Heart right ventricle (tissue), 16 donors: Measurements from ENCODE around the gene SSR1. TPM values are rescaled to one million over a fixed set of nuclear protein-coding genes. Genes with fewer than 3 reads are reported as not detected.

Experiments
- ATAC-seq, 8 donors: fragments of 200-7000 bp; cut with Tn5 transposase; one replicate each; pipeline ENCODE4 v1.9.1; 2020; ENCODE audit warnings: mild to moderate bottlenecking in 8 of 8, moderate library complexity in 8 of 8, moderate number of reproducible peaks in 1 of 8
- DNase-seq, 2 donors: peaks; one replicate each; pipeline ENCODE4 v3.0.0-alpha.2; 2020
- H3K27ac ChIP-seq, 10 donors: fragments of 200-600 bp; sonication (generic) in 2 of 10; one replicate each; pipeline versions ENCODE4 v1.5.0 to v1.8.0; 2020 to 2022; ENCODE audit warnings: mild to moderate bottlenecking in 3 of 10
- H3K27me3 ChIP-seq, 7 donors: fragments of 200-600 bp; one replicate each; pipeline ENCODE4 v1.8.0; 2021 to 2022; ENCODE audit warnings: mild to moderate bottlenecking in 2 of 7
- H3K36me3 ChIP-seq, 9 donors: fragments of 200-600 bp; sonication (generic) in 1 of 9; one replicate each; pipeline versions ENCODE4 v1.5.0 to v1.8.0; 2020 to 2022; ENCODE audit warnings: mild to moderate bottlenecking in 2 of 9
- H3K4me1 ChIP-seq, 9 donors: fragments of 200-600 bp; sonication (generic) in 1 of 9; one replicate each; pipeline versions ENCODE4 v1.5.0 to v1.8.0; 2020 to 2022; ENCODE audit warnings: mild to moderate bottlenecking in 4 of 9
- H3K4me3 ChIP-seq, 10 donors: fragments of 200-600 bp; sonication (generic) in 2 of 10; one replicate each; pipeline versions ENCODE4 v1.5.0 to v1.8.0; 2020 to 2022; ENCODE audit warnings: mild to moderate bottlenecking in 7 of 10, moderate library complexity in 2 of 10
- H3K9me3 ChIP-seq, 11 donors: fragments of 200-600 bp in 10 of 11; sonication (generic) in 2 of 11; one replicate each; pipeline versions ENCODE4 v1.5.0 to v1.8.0; 2013 to 2022; ENCODE audit warnings: mild to moderate bottlenecking in 2 of 11, control low read depth in 1 of 11, moderate library complexity in 1 of 11
- CTCF ChIP-seq, 9 donors: fragments of 200-600 bp; sonication (generic) in 2 of 9; IDR thresholded peaks; one replicate each; pipeline versions ENCODE4 v1.5.0 to v1.8.0; 2021 to 2022; ENCODE audit warnings: antibody characterized with exemption in 9 of 9, mild to moderate bottlenecking in 5 of 9, moderate library complexity in 1 of 9
- WGBS, 2 donors: extraction: QIAGEN DNeasy Blood & Tissue Kit; methylation state at CpG; one replicate each; pipeline ENCODE4 v1.1.7; 2013; ENCODE audit warnings: inconsistent platforms in 1 of 2; 5-methylcytosine and 5-hydroxymethylcytosine counted together
- intact Hi-C, 10 donors: fragments of 100-400 bp; cut with DNase I; formaldehyde crosslinking; loops; one replicate each; pipeline versions ENCODE4 v1.11.1 to v1.14.2; 2022
- polyA plus RNA-seq, 2 donors: library from polyadenylated mRNA; stranded (reverse); fragments of 200-250 nt; gene quantifications; one replicate each; pipeline ENCODE4 v1.2.3, GENCODE V29; 2013
- total RNA-seq, 10 donors: library from RNA; stranded (reverse); fragmentation: NEBNext Ultra II Directional in 3 of 10; extraction: Animal tissue kit (Norgen Biotek cat#: 25700) in 3 of 10; gene quantifications; one replicate each; pipeline versions ENCODE4 v1.2.1 to v1.2.4, GENCODE V29; 2021 to 2023
- donor health status: Arrhythmogenic right ventricular cardiomyopathy.
- donor health status: ischemic (EF 13 %, LVEDD 7.1; RV severe dilation, severe dysfunction).
- donor health status: healthy with polysubstance abuse.
- donor health status: DM: no; HTN: yes; CAD: no.
- donor health status: DM: no; HTN: no; CAD: no.
- donor health status: ischemic (EF 25% LVEDD 6.9; RV normal size, moderate dysfunction).
- donor health status: ischemic (EF 25% LVEDD 5.7; RV mildly dilated, moderate dysfunction).
- donor health status: healthy.
- donor health status: DM: yes; HTN: yes; CAD: no.
- donor health status: Ischemic cardiomyopathy.
- donor health status: ischemic (EF 35%, LVEDD 5.7; RV mildly dilated, moderate dysfunction).
- donor health status: nonischemic (EF 11% LVEDD 7.7; RV severe dilation, severe dysfunction).
- donor health status: DM: yes; HTN: yes; CAD: no.
- donor health status: PGD.
- donor health status: ischemic (EF 29% LVEDD 5.4; RV normal size, mild dysfunction).
- donor health status: nonischemic (EF 23%, LVEDD 6.1; RV moderate dilation, normal function).

SSR1 gene
- total and polyA plus RNA-seq, 12 donors, result 8.3 to 80.5 (median 60.8) TPM

- Histone ChIP-seq H3K27me3 (no peaks in the 10 kb centered on the region), H3K27ac (no peak overlapping the region), H3K4me3 (no peak overlapping the region), H3K9me3 (peaks cover 0 to 17% (median 9%) of the 10 kb centered on the region in 11 donors), H3K4me1 (peaks cover 5 to 53% (median 17%) of the 10 kb centered on the region in 9 donors), H3K36me3 (peaks cover 0 to 1% (median 0%) of the 10 kb centered on the region in 9 donors)
- ATAC-seq, result no peak
- no peak for TF ChIP-seq CTCF (IDR thresholded peaks at IDR 0.05)
- 95 to 96% methylated on average over 18 of the region's 18 CpGs for WGBS, 2 donors
- intact Hi-C loops, result no loop called here
- no peak for DNase-seq
Observed at GRCh38 chr6:7257521-7258230, 55.3 kb downstream of the SSR1 start.

- DNase-seq, result no peak
- no peak for ATAC-seq
- 94% methylated on average over 4 of the region's 4 CpGs for WGBS, 2 donors
Observed at GRCh38 chr6:7256785-7257184, 56.2 kb downstream of the SSR1 start.

DNA sequence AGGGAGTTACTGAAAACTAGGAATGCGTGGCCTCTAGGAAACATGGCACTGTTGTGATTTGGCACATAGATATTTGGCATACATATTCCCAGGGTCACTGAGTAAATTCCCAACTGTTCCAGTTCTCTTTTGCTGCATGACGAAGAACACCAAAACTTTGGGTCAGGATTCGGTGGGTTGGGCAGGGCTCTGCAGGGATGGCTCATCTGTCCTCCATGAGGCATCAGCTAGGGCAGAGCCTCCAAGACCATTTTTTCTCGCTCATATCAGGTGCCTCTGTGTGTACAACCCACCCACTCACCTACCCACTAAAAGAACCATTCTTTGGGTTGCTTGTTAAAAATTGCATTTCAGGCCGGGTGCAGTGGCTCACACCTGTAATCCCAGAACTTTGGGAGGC is 57.1 kb downstream of the SSR1 start:
- H3K4me1 ChIP-seq, result peaks cover 5 to 49% (median 15%) of the 10 kb centered on the region in 9 donors
- TF ChIP-seq CTCF (IDR thresholded peaks at IDR 0.05), result no peak
- peaks cover 0 to 17% (median 9%) of the 10 kb centered on the region in 11 donors for H3K9me3 ChIP-seq
- no peaks in the 10 kb centered on the region for H3K27me3 ChIP-seq
- H3K4me3 ChIP-seq, result no peak overlapping the region
- ATAC-seq, result no peak
- no peak for DNase-seq
- 95 to 99% methylated on average over 5 of the region's 5 CpGs for WGBS, 2 donors
- intact Hi-C loops, result no loop called here
- peaks cover 0 to 19% (median 8%) of the 10 kb centered on the region in 9 donors for H3K36me3 ChIP-seq
- H3K27ac ChIP-seq, result peak overlapping the region in 4 of 10 donors; percentile 66 to 92 (median 79)

More at GRCh38 chr6:7256785-7257184, 56.2 kb downstream of the SSR1 start:
- Histone ChIP-seq H3K27me3 (no peaks in the 10 kb centered on the region), H3K27ac (no peak overlapping the region), H3K9me3 (peaks cover 0 to 17% (median 9%) of the 10 kb centered on the region in 11 donors), H3K4me1 (peaks cover 5 to 55% (median 17%) of the 10 kb centered on the region in 9 donors), H3K4me3 (no peak overlapping the region), H3K36me3 (peaks cover 0 to 10% (median 3%) of the 10 kb centered on the region in 9 donors)
- no peak for TF ChIP-seq CTCF (IDR thresholded peaks at IDR 0.05)
- intact Hi-C loops, result no loop called here

- 63% methylated on average over 12 of the region's 12 CpGs for WGBS, 2 donors
- DNase-seq, result peak in 1 of 2 donors; percentile 42
- H3K36me3 ChIP-seq, result peaks cover 0 to 26% (median 15%) of the 10 kb centered on the region in 9 donors
- peaks cover 0 to 44% (median 8%) of the 10 kb centered on the region in 9 donors for H3K4me1 ChIP-seq
- TF ChIP-seq CTCF (IDR thresholded peaks at IDR 0.05), result no peak
- peak; percentile 13 to 74 (median 58) for ATAC-seq
- peak overlapping the region in 9 of 10 donors; percentile 16 to 92 (median 61) for H3K27ac ChIP-seq
- H3K4me3 ChIP-seq, result no peak overlapping the region
- no peaks in the 10 kb centered on the region for H3K27me3 ChIP-seq
- peaks cover 0 to 17% (median 9%) of the 10 kb centered on the region in 11 donors for H3K9me3 ChIP-seq
- intact Hi-C loops, result no loop called here
Observed at GRCh38 chr6:7254980-7255835, 57.8 kb downstream of the SSR1 start.
